RWPE2 (cell line): ENCODE results near the gene DYNC1I1.

Experiments
- ATAC-seq: fragments of 200-7000 bp; cut with Tn5 transposase; 3 replicates; pipeline ENCODE4 v1.9.1; 2021; ENCODE audit warnings: low read depth
- DNase-seq: peaks from one replicate; pipeline ENCODE4 v3.0.0-alpha.2; 2020; ENCODE audit warnings: low spot score
- H3K27ac ChIP-seq: fragments of 450-650 bp; 2 replicates; pipeline ENCODE4 v1.5.1; 2017; ENCODE audit warnings: mild to moderate bottlenecking; ENCODE audit not compliant: poor library complexity, severe bottlenecking
- H3K27me3 ChIP-seq: fragments of 250-450 bp; sonication (Bioruptor Pico); 2 replicates; pipeline ENCODE4 v1.5.1; 2021; ENCODE audit warnings: mild to moderate bottlenecking, moderate library complexity; ENCODE audit not compliant: insufficient read depth, poor library complexity, severe bottlenecking
- H3K36me3 ChIP-seq: fragments of 250-450 bp; sonication (Bioruptor Pico); 2 replicates; pipeline ENCODE4 v1.5.1; 2020; ENCODE audit warnings: low read depth, mild to moderate bottlenecking, moderate library complexity
- H3K4me1 ChIP-seq: fragments of 250-450 bp; sonication (Bioruptor Pico); 2 replicates; pipeline ENCODE4 v1.5.1; 2021; ENCODE audit warnings: mild to moderate bottlenecking, moderate library complexity; ENCODE audit not compliant: insufficient read depth, poor library complexity, severe bottlenecking
- H3K4me3 ChIP-seq: fragments of 250-450 bp; sonication (Bioruptor Pico); 2 replicates; pipeline ENCODE4 v1.5.1; 2021; ENCODE audit warnings: mild to moderate bottlenecking, moderate library complexity; ENCODE audit not compliant: severe bottlenecking
- H3K9me3 ChIP-seq: fragments of 250-450 bp; sonication (Bioruptor Pico); 2 replicates; pipeline ENCODE4 v1.5.1; 2021; ENCODE audit warnings: mild to moderate bottlenecking, moderate library complexity; ENCODE audit not compliant: severe bottlenecking
- CTCF ChIP-seq: fragments of 450-650 bp; IDR thresholded peaks from one replicate; pipeline ENCODE4 v1.5.1; 2017; ENCODE audit warnings: mild to moderate bottlenecking, moderate library complexity; ENCODE audit not compliant: poor library complexity, severe bottlenecking

The DYNC1I1 gene

GRCh38 chr7:95772298-95772770, at the start of gene DYNC1I1:
Gene DYNC1I1 (plus strand): TSS chr7:95772554. CDS start chr7:95804730, 32,176 bp downstream.
- no peak for TF ChIP-seq CTCF
- Histone ChIP-seq H3K27me3 (peaks cover 18% of the 10 kb centered on the region), H3K4me1 (no peaks in the 10 kb centered on the region), H3K36me3 (no peaks in the 10 kb centered on the region), H3K4me3 (peak within 1 kb of the TSS; percentile 27), H3K27ac (no peak within 1 kb of the TSS), H3K9me3 (no peaks in the 10 kb centered on the region)
- DNase-seq (peak; percentile 58), ATAC-seq (peak; percentile 94)

DNA sequence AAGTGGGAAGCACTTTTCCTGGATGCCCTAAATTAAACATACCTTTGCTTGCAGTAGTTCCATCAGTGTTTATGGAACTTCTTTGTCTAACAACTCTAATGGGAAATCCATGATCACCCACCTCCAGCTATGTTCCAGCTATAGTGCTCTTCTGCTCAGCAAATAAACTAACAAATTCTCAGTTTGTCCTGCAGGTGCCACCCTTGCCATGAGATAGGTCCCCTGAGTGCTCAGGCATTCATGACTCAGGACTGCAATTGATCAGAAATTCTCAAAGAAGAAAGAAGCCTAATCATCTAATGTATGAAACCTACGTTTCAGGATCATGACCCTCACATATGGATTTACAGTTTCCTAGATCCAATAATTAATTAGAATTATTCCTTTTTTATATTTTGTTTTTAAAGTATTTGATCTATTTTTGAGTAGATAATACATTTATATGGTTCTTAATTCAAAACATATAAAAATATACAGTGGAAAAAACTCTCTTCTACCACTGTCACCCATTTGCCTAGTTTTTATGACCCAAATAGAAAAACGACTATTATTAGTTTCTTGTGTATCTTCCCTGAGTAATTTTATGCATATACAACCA, 48.7 kb upstream of the DYNC1I1 start:
- no peak overlapping the region for H3K4me3 ChIP-seq
- H3K4me1 ChIP-seq = no peaks in the 10 kb centered on the region
- DNase-seq = no peak
- no peak overlapping the region for H3K27ac ChIP-seq
- H3K27me3 ChIP-seq = no peaks in the 10 kb centered on the region
- peak; percentile 82 for ATAC-seq
- H3K9me3 ChIP-seq = no peaks in the 10 kb centered on the region
- H3K36me3 ChIP-seq = no peaks in the 10 kb centered on the region
- TF ChIP-seq CTCF = peak; percentile 56

GRCh38 chr7:95725205-95725604, 47.1 kb upstream of the DYNC1I1 start:
- H3K4me1 ChIP-seq = no peaks in the 10 kb centered on the region
- no peak overlapping the region for H3K27ac ChIP-seq
- no peaks in the 10 kb centered on the region for H3K9me3 ChIP-seq
- no peak overlapping the region for H3K4me3 ChIP-seq
- DNase-seq (no peak), ATAC-seq (no peak; the same call in 2 of the 3 replicates)
- no peaks in the 10 kb centered on the region for H3K27me3 ChIP-seq
- peak; percentile 14 for TF ChIP-seq CTCF
- no peaks in the 10 kb centered on the region for H3K36me3 ChIP-seq

DNA sequence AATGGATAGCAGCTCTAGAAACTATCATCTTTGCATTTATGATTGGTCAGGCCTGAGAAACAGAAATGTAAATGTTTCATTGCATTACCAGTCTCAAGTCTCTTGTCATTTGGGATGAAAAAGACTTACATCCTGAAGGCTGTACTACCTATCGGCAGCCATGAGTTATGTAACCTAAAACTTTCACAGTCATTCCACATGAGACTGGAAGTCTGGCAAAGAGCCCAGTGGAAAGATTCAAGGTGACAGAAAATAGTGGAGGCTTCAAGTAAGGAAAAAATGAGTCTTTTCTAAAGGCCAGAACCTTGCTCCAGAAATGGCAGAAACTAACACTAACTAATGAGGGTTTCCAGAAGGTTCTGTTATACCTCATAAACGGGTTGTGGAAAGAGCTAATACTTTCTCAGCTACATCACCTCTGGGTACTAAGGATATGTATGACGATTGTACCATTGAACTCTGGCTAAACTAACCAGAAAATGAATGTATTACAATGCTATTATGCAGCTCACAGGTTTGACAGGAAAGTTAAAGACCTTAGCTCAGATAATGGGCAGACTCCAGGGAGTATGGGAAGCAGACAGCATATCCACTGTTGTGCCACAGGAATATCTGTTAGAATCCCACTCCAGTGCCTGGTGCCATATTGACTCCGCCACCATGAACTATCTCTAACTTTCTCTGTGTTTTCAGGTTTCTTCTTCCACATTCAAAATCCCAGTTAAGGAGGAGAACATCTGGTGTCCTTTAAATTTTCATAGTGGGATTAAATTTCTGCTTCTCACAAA, 41.7 kb upstream of the DYNC1I1 start:
- no peak overlapping the region for H3K27ac ChIP-seq
- no peaks in the 10 kb centered on the region for H3K9me3 ChIP-seq
- DNase-seq (no peak), ATAC-seq (no peak)
- no peaks in the 10 kb centered on the region for H3K4me1 ChIP-seq
- no peak overlapping the region for H3K4me3 ChIP-seq
- H3K36me3 ChIP-seq = no peaks in the 10 kb centered on the region
- no peak for TF ChIP-seq CTCF
- no peaks in the 10 kb centered on the region for H3K27me3 ChIP-seq

- DNase-seq (no peak), ATAC-seq (no peak)
- Histone ChIP-seq H3K4me1 (no peaks in the 10 kb centered on the region), H3K36me3 (no peaks in the 10 kb centered on the region), H3K4me3 (no peak overlapping the region), H3K9me3 (no peaks in the 10 kb centered on the region), H3K27me3 (no peaks in the 10 kb centered on the region), H3K27ac (no peak overlapping the region)
- no peak for TF ChIP-seq CTCF
Observed at GRCh38 chr7:95736635-95737034, 35.7 kb upstream of the DYNC1I1 start.
